ENCODE data around the gene TJP3. TPM values are rescaled to one million over a fixed set of nuclear protein-coding genes. Genes with fewer than 3 reads are reported as not detected.

Gene TJP3
- total RNA-seq, 4 donors from 2014 or later = 27.3 to 60.9 (median 35.6) TPM

DNA sequence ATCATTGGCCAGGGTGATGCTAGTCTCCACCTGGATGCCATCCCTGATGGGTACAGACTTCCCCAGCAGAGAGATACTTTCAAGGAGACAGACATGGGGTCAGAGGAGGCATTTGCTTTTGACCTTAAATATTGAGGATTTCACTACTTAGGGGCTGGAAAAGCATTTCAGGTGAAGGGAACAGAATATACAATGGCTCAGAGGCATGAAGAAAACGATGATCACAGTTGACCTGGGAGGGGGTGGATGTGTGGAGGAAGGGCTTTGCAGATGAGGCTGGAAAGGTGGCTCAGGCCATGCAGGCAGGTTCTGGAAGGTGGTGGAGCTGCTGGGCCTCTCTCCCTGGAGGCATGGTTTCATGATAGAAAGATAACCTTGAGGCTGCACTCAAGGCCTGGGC is 74.1 kb downstream of the TJP3 start:
- 90 to 94% methylated on average over 1 of the region's 1 CpG for WGBS, 2 donors
- intact Hi-C loops (cut with DNase I; ENCODE audit: low total_unique reads) = no loop called here
- H3K4me3 ChIP-seq (ENCODE audit: low read depth, poor library complexity, severe bottlenecking) = no peak overlapping the region
- DNase-seq (ENCODE audit: low spot score in 2 of 2) = no peak
- TF ChIP-seq POLR2A (IDR thresholded peaks at IDR 0.05) = no peak
- TF ChIP-seq, protein P1, sequence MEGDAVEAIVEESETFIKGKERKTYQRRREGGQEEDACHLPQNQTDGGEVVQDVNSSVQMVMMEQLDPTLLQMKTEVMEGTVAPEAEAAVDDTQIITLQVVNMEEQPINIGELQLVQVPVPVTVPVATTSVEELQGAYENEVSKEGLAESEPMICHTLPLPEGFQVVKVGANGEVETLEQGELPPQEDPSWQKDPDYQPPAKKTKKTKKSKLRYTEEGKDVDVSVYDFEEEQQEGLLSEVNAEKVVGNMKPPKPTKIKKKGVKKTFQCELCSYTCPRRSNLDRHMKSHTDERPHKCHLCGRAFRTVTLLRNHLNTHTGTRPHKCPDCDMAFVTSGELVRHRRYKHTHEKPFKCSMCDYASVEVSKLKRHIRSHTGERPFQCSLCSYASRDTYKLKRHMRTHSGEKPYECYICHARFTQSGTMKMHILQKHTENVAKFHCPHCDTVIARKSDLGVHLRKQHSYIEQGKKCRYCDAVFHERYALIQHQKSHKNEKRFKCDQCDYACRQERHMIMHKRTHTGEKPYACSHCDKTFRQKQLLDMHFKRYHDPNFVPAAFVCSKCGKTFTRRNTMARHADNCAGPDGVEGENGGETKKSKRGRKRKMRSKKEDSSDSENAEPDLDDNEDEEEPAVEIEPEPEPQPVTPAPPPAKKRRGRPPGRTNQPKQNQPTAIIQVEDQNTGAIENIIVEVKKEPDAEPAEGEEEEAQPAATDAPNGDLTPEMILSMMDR (IDR thresholded peaks at IDR 0.05) = no peak

GRCh38 chr19:3782903-3783302 is 74.7 kb downstream of the TJP3 start:
- 83 to 88% methylated on average over 13 of the region's 13 CpGs for WGBS, 2 donors
- intact Hi-C loops (cut with DNase I; ENCODE audit: low total_unique reads) = no loop called here

DNA sequence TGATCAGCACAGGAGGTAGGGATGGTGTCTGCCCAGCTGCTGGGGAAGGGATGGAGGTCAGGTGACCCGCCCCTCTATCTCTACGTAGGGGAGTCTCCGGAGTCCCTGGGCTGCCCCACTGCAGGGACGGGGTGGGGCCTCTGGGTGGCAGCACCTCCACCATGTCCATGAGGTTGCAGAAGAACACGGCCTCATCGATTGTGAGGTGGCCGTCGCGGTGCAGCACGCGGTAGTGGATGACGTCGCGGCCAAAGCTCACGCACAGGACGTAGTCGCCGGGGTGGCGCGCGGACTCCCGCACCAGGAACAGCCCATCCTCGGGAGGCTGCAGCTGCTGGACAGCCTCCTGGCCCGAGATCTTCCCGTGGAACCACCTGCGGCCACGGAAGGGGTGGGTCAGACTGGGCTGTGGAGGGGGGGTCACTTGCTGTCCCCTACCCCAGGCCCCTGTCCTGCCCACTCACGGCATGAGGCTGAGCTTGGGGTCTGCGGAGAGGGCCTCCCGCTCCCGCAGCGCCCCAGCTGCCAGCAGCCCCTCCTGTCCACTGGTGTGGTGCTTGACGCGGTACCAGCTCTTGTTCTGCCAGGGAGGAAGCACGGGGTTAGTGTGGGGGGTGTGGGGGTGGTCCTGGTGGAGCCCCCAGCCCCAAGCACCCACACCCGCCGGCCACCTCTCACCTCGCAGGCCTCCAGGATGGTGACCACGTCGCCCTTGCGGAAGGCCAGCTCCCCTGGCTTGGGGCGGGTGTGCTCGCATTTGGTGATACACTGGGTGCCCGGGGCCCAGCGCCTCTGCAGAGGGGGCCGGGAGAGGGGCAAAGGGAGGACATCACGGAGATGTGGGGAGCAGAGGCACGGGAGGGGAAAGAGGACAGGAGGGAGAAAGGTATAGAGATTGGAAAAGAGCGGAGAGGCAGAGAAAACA is 75.7 kb downstream of the TJP3 start:
- TF ChIP-seq, protein P1 (IDR thresholded peaks at IDR 0.05) = no peak
- TF ChIP-seq POLR2A (IDR thresholded peaks at IDR 0.05) = no peak
- DNase-seq (ENCODE audit: low spot score in 2 of 2) = no peak
- 73 to 77% methylated on average over 34 to 49 of the region's 49 CpGs for WGBS, 2 donors
- no peak overlapping the region for H3K4me3 ChIP-seq (ENCODE audit: low read depth, poor library complexity, severe bottlenecking)
- intact Hi-C loops (cut with DNase I; ENCODE audit: low total_unique reads) = no loop called here

More at GRCh38 chr19:3782903-3783302, 74.7 kb downstream of the TJP3 start:
- TF ChIP-seq, protein P1 (IDR thresholded peaks at IDR 0.05) = no peak
- no peak for TF ChIP-seq POLR2A (IDR thresholded peaks at IDR 0.05)
- H3K4me3 ChIP-seq (ENCODE audit: low read depth, poor library complexity, severe bottlenecking) = no peak overlapping the region
- DNase-seq (ENCODE audit: low spot score in 2 of 2) = no peak

DNA sequence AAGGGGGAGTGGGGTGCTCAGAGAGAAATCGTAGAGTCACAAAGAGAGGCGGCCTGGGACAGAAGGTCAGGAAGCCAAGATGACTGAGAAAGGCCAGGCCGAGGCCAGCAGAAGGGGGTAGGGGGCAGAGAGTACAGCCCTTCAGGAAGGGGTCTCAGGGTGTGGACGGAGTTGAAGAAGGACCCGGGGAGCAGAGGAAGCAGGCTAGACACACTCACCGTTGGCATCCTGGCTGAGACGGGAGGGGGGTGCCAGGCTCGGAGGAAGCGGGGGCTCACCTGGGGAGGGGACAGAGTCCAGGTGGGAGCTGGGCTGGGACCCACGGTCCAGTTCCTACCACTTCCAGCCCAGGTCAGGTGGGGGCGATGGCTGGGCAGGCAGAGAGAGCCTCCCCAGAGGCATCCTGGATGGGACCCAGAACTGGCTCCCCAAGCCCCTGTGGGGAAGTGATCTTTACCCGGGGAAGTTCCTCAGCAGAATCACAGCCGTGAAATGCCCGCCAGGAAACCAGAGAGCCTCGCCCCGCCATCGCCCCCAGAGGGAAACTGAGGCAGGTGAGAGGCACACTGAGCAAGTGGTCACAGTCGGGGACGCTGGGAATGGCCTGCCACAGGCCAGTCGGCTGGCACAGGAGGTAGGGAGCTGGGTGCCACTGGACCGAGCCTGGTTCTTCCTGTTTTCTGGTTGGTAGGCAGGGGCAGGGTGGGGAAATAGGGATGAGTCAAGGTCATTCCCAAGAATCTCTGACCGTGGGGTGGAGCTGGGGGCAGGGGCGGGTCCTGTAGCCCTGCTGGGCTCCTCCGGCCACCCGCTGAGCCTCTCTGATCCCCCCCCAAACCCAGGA is 76.6 kb downstream of the TJP3 start:
- no peak for DNase-seq (ENCODE audit: low spot score in 2 of 2)
- TF ChIP-seq, protein P1 (IDR thresholded peaks at IDR 0.05) = no peak
- TF ChIP-seq POLR2A (IDR thresholded peaks at IDR 0.05) = no peak
- intact Hi-C loops (cut with DNase I; ENCODE audit: low total_unique reads) = no loop called here
- WGBS, 2 donors = 18 to 22% methylated on average over 20 to 25 of the region's 25 CpGs
- no peak overlapping the region for H3K4me3 ChIP-seq (ENCODE audit: low read depth, poor library complexity, severe bottlenecking)

DNA sequence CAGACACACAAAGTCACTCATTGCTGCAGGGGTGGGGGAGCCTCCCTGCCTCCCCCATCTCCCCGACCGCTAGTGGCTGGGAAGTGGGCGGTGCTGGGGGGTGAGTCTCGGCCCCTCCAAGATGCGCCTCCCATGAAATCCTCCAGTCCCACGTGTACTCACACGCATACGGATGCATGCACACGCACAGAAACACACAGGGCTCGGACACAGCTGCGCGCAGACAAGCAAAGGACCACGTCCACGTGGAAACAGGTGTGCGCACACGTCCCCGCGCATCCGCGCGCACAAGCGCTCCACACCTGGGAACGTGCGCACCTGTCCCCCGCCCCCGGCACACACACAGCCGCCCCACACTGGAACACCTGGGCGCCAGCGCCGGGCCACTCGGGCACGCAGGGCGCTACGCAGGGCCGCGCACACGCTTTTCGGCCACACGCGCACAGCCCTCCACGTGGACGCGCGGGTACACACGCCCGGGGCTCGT is 77.3 kb downstream of the TJP3 start:
- 1 to 2% methylated on average over 18 to 24 of the region's 47 CpGs for WGBS, 2 donors

More for the DNA sequence above, 77.3 kb downstream of the TJP3 start:
- intact Hi-C loops (cut with DNase I; ENCODE audit: low total_unique reads) = no loop called here
- peak overlapping the region; percentile 24 for H3K4me3 ChIP-seq (ENCODE audit: low read depth, poor library complexity, severe bottlenecking)
- TF ChIP-seq, protein P1 (IDR thresholded peaks at IDR 0.05) = no peak
- DNase-seq (ENCODE audit: low spot score in 2 of 2) = no peak
